Measurements from ENCODE around the gene PKHD1. TPM values are rescaled to one million over a fixed set of nuclear protein-coding genes. Genes with fewer than 3 reads are reported as not detected.

The PKHD1 gene
- total and polyA plus RNA-seq, 2 of the 8 experiments (the other 6 are each of a cell fraction or from before 2014, with no cell fraction given) = 0.06 to 0.09 TPM

- TF ChIP-seq CHD7 (IDR thresholded peaks at IDR 0.05; ENCODE audit: insufficient replicate concordance, low read length) (no peak), FOSL1 (IDR thresholded peaks at IDR 0.05; ENCODE audit: insufficient read depth, low read depth, low read length) (no peak), USF2 (IDR thresholded peaks at IDR 0.05; ENCODE audit: low read length) (no peak), CBX5 (IDR thresholded peaks at IDR 0.05; ENCODE audit: low read depth, low read length) (no peak), SIN3A (conservative IDR thresholded peaks at IDR 0.05 in 1 of 2, IDR thresholded peaks at IDR 0.05 in 1 of 2; ENCODE audit: low read depth in 1 of 2, low read length in 2 of 2) (no peak), JUN (IDR thresholded peaks at IDR 0.05; ENCODE audit: low read depth, low read length) (no peak), ZNF274 (IDR thresholded peaks at IDR 0.05; ENCODE audit: borderline replicate concordance, extremely low read depth, low read length) (no peak), E2F6 (IDR thresholded peaks at IDR 0.05) (no peak), SRF (IDR thresholded peaks at IDR 0.05; ENCODE audit: low read depth, low read length) (no peak)
Measured at GRCh38 chr6:51565472-51565871, 521.9 kb downstream of the PKHD1 start (continued).

Data from H1 (cell line).